ENCODE results near the gene EBF4.

EBF4 gene

GRCh38 chr20:2751878-2752566 lies 59.4 kb downstream of the EBF4 start:
- no peak for DNase-seq (ENCODE audit: low read depth, low spot score)
- H3K4me3 ChIP-seq (ENCODE audit: low read length): peak overlapping the region; percentile 50

DNA sequence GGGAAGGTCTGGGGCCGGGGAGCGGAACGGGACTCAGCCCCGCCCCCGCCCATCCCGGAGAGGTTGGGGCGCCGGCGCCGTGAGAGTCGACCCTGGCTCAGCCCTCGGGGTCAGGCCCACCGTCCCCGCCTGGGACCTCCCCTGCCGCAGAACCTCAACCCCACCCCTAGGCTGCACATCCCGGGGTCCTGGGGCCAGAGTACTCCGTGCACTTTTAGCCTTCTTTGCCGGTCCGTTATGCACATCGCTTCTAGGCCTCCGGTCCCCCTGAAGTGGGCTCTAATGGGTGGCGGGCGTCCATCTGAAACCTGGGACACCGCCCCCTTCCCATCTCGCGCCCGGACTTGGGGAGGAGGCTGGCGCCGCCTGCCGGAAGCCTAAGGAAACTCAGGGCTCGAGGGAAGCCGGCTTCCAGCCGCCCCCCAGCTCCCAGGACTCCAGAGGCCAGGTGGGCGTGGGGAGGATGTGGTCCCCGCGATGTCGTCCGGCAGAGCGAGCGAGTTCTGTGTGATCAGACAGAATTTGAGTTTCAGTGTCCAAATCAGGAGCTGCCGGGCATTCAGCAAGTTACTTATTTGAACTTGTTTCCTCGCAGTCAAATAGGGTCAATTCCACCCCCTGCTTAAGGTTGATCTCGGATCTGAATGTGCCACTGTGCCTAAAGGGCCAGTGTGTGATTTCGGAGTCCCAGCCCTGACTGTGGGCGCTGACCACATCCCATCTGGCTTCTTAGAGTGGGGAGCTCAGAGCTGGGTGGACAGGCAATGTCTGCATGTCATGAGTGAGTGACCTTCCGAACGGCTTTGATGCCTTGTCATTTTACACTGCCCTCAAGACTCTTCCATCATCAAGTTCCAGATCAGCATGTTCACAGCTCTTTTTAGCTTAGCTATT lies 60.2 kb downstream of the EBF4 start:
- peak overlapping the region; percentile 50 for H3K4me3 ChIP-seq (ENCODE audit: low read length)
- DNase-seq (ENCODE audit: low read depth, low spot score): peak; percentile 32

DNA sequence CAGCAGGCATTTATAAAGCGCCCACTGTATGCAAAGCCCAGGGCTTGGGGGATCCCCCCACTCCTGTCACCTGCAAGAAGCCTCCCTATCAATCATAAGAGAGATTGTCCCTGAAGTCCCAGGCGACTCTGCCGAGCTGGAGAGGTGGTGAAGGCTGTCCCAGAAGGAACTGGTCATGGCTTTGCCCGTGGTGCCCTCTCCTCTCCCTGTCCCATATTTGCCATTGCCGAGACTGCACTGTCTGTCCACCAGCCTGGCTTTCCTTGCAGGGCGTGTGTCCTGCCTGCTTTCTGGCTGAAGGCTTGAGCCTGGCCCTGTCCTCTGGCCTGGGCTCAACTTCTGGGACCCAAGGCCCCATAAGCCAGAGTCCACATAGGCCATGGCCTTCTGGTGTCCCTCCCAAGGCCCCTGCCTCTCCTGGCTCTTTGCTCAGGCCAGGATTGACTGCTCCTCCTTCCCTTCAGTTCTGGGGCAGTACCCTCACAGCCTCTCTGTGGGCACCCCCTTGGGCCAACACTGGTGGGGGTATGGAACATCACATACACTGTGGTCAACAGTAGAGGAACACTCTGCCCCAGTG lies 61.0 kb downstream of the EBF4 start:
- no peak for DNase-seq (ENCODE audit: low read depth, low spot score)
- H3K4me3 ChIP-seq (ENCODE audit: low read length): no peak overlapping the region

DNA sequence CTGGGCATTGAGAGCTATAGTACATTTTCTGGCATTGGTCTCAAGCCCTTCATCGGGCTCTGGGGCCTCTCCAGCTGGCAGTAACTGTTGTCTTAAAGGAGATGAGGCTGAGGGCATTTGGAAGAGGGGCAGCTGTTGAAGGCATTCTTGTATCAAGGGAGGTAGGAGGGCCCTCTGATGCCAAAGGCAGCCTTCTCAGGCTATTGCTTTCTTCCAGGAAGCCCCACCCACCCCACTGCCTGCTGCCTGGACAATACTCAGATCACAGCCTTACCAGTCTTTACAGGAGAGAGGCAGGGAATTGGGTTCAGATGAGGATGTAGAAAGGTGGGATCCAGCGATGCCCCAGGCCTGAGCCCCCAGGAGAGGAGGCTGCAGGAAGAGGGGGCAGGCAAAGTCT lies 61.8 kb downstream of the EBF4 start:
- no peak overlapping the region for H3K4me3 ChIP-seq (ENCODE audit: low read length)
- DNase-seq (ENCODE audit: low read depth, low spot score): no peak

DNA sequence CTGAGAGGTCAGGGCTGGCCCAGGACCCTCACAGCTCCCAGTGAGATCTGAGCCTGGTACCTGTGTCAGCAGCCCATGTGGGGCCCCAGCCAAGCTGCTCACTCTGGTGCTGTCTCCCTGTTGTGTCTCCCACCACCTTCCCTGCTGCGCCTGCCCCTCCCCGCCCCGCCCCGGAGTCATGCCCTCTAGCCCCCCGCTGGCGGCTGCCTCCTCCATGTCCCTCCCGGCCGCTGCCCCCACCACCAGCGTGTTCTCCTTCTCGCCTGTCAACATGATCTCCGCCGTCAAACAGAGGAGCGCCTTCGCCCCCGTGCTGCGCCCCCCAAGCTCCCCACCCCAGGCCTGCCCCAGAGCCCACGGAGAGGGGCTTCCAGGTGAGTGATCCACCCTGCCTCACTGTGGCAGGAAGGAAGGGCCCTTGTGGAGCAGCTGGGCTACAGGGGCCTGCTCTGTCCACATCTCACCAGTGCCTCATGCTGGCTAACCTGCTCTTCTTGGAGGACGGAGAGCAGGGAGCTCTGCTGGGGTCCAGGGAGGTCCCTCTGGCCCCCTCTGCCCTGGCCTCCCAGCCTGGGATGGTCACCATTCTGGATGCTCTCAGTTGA lies 63.0 kb downstream of the EBF4 start:
- no peak for DNase-seq (ENCODE audit: low read depth, low spot score)
- H3K4me3 ChIP-seq (ENCODE audit: low read length): no peak overlapping the region

DNA sequence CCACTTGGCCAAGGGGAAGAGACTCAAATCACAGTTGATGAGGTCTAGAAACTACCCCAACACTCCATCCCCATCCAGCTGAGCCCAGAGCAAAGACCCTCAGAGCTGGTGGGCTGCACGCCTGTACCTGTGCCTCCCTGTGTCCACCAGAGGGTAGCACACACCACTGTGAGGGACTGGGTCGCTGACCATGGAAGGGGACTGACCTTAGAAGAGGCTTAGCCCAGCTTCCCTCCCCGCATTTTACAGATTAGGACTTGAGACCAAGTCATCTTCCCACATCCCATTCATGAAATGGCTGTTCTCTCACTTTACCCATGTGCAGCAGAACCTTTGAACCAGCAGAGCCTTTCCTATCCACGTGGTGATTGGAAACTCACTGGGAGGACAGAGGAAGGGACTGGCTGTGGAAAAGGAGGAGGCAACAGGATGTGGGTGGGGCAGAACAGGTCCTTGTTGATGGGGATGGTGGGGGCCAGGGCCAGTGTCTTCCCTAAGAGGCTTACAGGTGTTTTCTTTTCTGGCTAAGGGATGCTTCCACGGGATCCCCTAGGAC lies 63.6 kb downstream of the EBF4 start:
- H3K4me3 ChIP-seq (ENCODE audit: low read length): no peak overlapping the region
- no peak for DNase-seq (ENCODE audit: low read depth, low spot score)

DNA sequence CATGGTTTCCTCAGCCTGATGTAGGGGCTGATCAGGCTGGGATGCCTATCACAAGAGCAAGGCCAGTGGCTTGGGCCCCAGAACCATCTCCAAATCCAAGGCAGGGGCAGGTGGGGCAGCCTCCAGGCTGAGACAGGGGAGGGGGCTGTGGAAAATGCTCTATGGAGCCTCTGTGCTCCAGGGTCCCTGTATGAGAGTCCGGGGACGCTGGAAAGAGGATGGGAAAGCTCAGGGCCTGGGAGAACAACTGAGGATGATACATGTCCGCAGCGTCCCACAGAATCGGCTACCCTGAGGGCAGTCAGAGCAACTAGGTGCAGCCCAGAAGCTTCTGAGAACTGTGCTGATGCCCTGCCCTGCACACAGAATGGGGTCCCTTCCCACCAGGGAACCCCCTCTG lies 64.4 kb downstream of the EBF4 start:
- H3K4me3 ChIP-seq (ENCODE audit: low read length): no peak overlapping the region
- DNase-seq (ENCODE audit: low read depth, low spot score): no peak

DNA sequence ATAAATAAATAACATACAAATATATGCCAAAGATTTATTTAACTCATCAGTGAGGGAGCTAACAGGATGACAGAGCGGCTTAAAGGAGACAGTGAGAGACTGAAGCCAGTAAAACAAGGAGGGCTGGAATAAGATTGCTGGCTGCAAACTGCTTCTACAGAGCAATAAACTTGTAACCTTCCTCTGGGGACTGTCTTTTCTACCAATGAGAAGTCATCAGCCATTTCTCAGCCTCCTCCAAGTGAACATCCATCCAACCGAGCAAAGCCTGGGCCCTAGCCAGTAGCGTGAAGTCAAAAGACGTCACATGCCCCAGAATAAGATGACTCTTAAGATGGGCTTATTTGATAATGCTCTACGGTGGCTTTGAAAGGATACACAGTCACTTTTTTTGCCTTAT lies 65.4 kb downstream of the EBF4 start:
- no peak overlapping the region for H3K4me3 ChIP-seq (ENCODE audit: low read length)
- no peak for DNase-seq (ENCODE audit: low read depth, low spot score)

GRCh38 chr20:2759143-2759542 lies 66.6 kb downstream of the EBF4 start:
- H3K4me3 ChIP-seq (ENCODE audit: low read length): no peak overlapping the region
- no peak for DNase-seq (ENCODE audit: low read depth, low spot score)

GRCh38 chr20:2759603-2760296 lies 67.2 kb downstream of the EBF4 start:
- no peak overlapping the region for H3K4me3 ChIP-seq (ENCODE audit: low read length)
- DNase-seq (ENCODE audit: low read depth, low spot score): no peak

DNA sequence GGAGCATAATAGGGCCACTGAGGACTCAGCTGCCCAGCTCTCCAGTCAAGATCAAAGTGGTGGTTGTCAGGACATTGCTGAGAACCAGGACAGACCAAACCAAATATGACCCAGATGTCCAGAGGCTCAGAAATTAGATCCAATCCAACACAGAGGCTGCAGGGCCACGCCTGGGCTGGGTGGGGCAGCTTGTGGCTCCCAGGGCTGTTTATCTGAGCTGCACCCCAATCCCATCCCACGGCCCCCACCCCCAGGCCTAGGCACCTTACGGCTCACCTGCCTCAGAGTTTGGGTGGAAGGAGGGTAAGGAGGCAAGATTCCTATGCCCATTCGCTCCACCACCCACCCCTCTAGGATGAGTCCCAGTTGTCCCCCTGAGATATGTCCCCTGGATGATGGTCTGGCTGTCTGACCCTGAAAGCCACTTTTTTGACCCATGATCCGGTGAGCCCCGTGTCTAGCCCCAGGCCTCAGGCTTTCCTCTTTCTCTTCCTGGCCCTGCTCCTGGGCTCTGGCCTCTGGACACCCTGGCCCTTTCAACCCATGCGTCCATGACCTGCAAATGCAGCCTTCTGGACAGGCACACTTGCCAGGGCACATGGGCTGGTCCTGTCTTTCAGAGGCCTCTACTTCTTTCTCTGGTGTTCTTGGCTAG lies 67.8 kb downstream of the EBF4 start:
- no peak overlapping the region for H3K4me3 ChIP-seq (ENCODE audit: low read length)
- no peak for DNase-seq (ENCODE audit: low read depth, low spot score)

GRCh38 chr20:2760952-2761305 lies 68.3 kb downstream of the EBF4 start:
- no peak for DNase-seq (ENCODE audit: low read depth, low spot score)
- H3K4me3 ChIP-seq (ENCODE audit: low read length): no peak overlapping the region

- DNase-seq (ENCODE audit: low read depth, low spot score): no peak
- H3K4me3 ChIP-seq (ENCODE audit: low read length): no peak overlapping the region
Measured at GRCh38 chr20:2761885-2762284, 69.3 kb downstream of the EBF4 start.

- no peak overlapping the region for H3K4me3 ChIP-seq (ENCODE audit: low read length)
- no peak for DNase-seq (ENCODE audit: low read depth, low spot score)
Measured at GRCh38 chr20:2762578-2763131, 70.1 kb downstream of the EBF4 start.

DNA sequence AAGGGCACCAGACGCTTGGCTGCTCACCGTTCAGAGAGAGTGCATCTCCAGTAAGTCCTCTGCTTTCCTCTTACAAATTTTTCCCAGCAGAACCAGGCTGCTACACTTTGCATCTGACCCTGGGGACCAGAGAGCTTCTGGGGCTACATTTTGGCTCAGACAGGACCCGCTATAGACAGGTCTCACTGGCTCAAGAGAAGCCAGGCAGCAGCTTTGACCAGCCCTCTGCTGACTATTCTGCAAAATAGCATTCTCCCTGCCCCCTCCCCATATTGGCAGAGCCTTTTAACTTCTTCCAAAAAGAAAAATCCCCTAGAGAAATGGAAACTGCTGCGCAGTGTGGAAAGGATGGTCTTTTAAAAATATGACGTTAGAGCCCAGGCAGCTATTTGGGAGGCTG lies 70.6 kb downstream of the EBF4 start:
- DNase-seq (ENCODE audit: low read depth, low spot score): no peak

DNA sequence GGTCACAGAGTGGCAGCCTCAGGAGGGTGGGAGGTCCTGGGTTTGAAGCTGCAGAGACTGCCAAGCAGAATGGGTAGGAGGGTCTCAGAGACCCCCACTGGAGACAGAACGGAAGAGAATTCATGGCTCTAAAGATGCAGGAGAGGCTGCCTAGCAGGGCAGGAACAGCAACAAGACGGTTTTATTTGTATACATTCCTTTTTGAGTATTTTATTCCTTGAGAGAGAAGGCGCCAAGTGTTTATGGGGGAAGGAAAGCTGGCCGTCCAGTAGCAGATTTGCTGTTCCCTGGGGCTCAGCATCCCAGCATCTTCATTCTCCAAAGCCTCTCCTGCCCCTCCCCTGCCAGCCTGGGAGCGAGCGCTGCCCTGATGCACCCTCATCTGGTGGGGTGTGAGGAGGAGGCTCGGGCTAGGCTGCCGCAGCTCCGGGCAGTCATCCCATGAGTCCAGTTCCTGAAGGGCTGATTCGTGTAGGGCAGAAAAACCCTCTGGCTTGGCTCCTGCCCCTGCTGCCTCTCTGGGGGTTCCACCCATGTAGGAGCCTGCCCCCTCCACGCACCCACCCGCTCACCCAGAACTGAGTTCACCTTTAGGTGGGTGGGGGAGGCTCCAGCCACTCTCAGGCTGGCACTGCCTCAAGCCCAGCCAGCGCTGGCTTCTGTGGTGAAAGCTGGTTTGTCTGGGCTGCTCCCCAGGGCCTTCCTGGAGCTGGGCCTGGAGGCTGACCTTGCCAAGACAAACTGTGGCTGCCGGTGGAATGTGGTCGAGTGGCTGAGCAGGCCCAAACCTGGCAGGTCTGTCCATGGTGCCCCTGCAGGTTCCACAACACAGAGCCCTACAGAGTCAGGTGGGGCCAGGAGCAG lies 75.4 kb downstream of the EBF4 start:
- DNase-seq (ENCODE audit: low read depth, low spot score): no peak
- H3K4me3 ChIP-seq (ENCODE audit: low read length): no peak overlapping the region

More for the DNA sequence above, 70.6 kb downstream of the EBF4 start:
- H3K4me3 ChIP-seq (ENCODE audit: low read length): no peak overlapping the region

DNA sequence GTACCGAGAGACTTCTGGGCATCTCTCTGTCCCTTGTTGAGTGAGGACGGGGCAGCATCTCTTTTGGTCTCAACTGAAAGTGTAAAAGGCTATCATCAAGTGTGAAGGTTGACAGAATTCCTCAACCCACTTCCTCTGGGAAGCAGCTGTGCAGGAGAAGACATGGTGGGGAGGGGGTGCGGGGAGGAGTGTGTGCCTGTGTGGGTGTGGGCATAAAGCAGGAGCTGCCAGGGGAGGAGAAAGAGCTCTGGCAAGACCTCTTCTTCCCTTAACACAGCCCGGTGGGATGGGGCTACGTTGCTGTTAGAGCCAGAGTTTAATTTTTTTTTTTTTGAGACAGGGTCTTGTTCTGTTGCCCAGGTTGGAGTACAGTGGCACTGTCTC lies 76.0 kb downstream of the EBF4 start:
- DNase-seq (ENCODE audit: low read depth, low spot score): no peak
- no peak overlapping the region for H3K4me3 ChIP-seq (ENCODE audit: low read length)

Data from Jurkat, Clone E6-1 (cell line).